Activated CD8-positive, alpha-beta T cell treated with anti-CD3 and anti-CD28 coated beads for 36 hours (primary cell): Measurements from ENCODE around the gene PIK3C2B. TPM values are rescaled to one million over a fixed set of nuclear protein-coding genes. Genes with fewer than 3 reads are reported as not detected.
A peak's percentile ranks its signal among the peaks of the same experiment; 100 is the strongest.

ENCODE experiments used
- ATAC-seq: fragments of 200-7000 bp; cut with Tn5 transposase; one replicate; pipeline ENCODE4 v1.10.0; 2021; ENCODE audit warnings: mild to moderate bottlenecking, moderate library complexity
- CTCF ChIA-PET: fragments of 350-600 bp; sonication (Branson Sonifier 250); formaldehyde crosslinking; loops from one replicate; lab custom pipeline; 2021; ENCODE audit warnings: antibody characterized with exemption; lab: Charles Lee
- POLR2A ChIA-PET: fragments of 350-600 bp; sonication (Branson Sonifier 250); formaldehyde crosslinking; loops from one replicate; lab custom pipeline; 2021; ENCODE audit warnings: antibody characterized with exemption; lab: Charles Lee
- DNase-seq: peaks from one replicate; pipeline ENCODE4 v3.0.0-alpha.2; 2020
- H3K27ac Mint-ChIP-seq: one replicate; pipeline ENCODE4 v1.8.0; 2021; ENCODE audit warnings: mild to moderate bottlenecking, mixed read lengths
- H3K27me3 Mint-ChIP-seq: one replicate; pipeline ENCODE4 v1.8.0; 2021; ENCODE audit warnings: mixed read lengths
- H3K36me3 Mint-ChIP-seq: one replicate; pipeline ENCODE4 v1.8.0; 2021; ENCODE audit warnings: low read depth, mixed read lengths
- H3K4me1 Mint-ChIP-seq: one replicate; pipeline ENCODE4 v1.8.0; 2021; ENCODE audit warnings: low read depth, mixed read lengths
- H3K4me3 Mint-ChIP-seq: one replicate; pipeline ENCODE4 v1.8.0; 2021; ENCODE audit warnings: mild to moderate bottlenecking, moderate library complexity, mixed read lengths
- H3K9me3 Mint-ChIP-seq: one replicate; pipeline ENCODE4 v1.8.0; 2021; ENCODE audit warnings: mixed read lengths
- CTCF ChIP-seq: fragments of 200-600 bp; IDR thresholded peaks from one replicate; pipeline ENCODE4 v1.8.0; 2022; ENCODE audit warnings: antibody characterized with exemption, mild to moderate bottlenecking
- intact Hi-C: fragments of 100-400 bp; cut with micrococcal nuclease; formaldehyde crosslinking; loops from one replicate; pipeline ENCODE4 v1.10.0; 2022
- total RNA-seq, 2 experiments: library from RNA; stranded (reverse); gene quantifications; one replicate each; pipeline ENCODE4 v1.2.3, GENCODE V29; 2021

PIK3C2B gene
- total RNA-seq, 2 experiments from 2014 or later: 26.6 to 28.9 TPM

- no peaks in the 10 kb centered on the region for H3K27me3 Mint-ChIP-seq
- intact Hi-C loops: no loop called here
- POLR2A ChIA-PET: interaction anchor here (0.9 to 3.1 kb wide), 4 partner anchors 9 to 153 kb away, joined by 3 to 11 read pairs (median 4); no protein-coding TSS in a partner anchor
- CTCF ChIA-PET: interaction anchor here (0.8 to 1.7 kb wide), 5 partner anchors 10 to 276 kb away, joined by 3 to 4 read pairs (median 3); no protein-coding TSS in a partner anchor
- peak; percentile 53 for ATAC-seq
- H3K9me3 Mint-ChIP-seq: no peaks in the 10 kb centered on the region
- no peak for TF ChIP-seq CTCF
- H3K36me3 Mint-ChIP-seq: peaks cover 60% of the 10 kb centered on the region
- H3K4me1 Mint-ChIP-seq: peaks cover 17% of the 10 kb centered on the region
- H3K4me3 Mint-ChIP-seq: no peak overlapping the region
- no peak for DNase-seq
- H3K27ac Mint-ChIP-seq: peak overlapping the region; percentile 67
Measured at GRCh38 chr1:204530932-204531331, 36.3 kb upstream of the PIK3C2B start.

GRCh38 chr1:204529371-204529895 is 34.8 kb upstream of the PIK3C2B start:
- CTCF ChIA-PET: interaction anchor here (0.9 to 5.6 kb wide), 4 partner anchors 9 to 277 kb away, joined by 3 to 25 read pairs (median 4); partner anchors contain the start of gene MDM4

GRCh38 chr1:204528677-204529076 is 34.1 kb upstream of the PIK3C2B start:
- peaks cover 31% of the 10 kb centered on the region for H3K4me1 Mint-ChIP-seq
- CTCF ChIA-PET: interaction anchor here (0.9 to 5.6 kb wide), 2 partner anchors 9 to 12 kb away, joined by 3 to 25 read pairs; partner anchors contain the start of gene MDM4
- peaks cover 3% of the 10 kb centered on the region for H3K9me3 Mint-ChIP-seq
- POLR2A ChIA-PET: interaction anchor here (1.1 to 1.9 kb wide), 4 partner anchors 10 to 34 kb away, joined by 3 to 11 read pairs (median 4); partner anchors contain the start of genes MDM4 and PIK3C2B
- no peaks in the 10 kb centered on the region for H3K27me3 Mint-ChIP-seq
- H3K27ac Mint-ChIP-seq: no peak overlapping the region
- intact Hi-C loops: no loop called here
- peaks cover 63% of the 10 kb centered on the region for H3K36me3 Mint-ChIP-seq
- DNase-seq (no peak), ATAC-seq (no peak)
- no peak for TF ChIP-seq CTCF
- no peak overlapping the region for H3K4me3 Mint-ChIP-seq

More at GRCh38 chr1:204529371-204529895, 34.8 kb upstream of the PIK3C2B start:
- Mint-ChIP-seq H3K9me3 (no peaks in the 10 kb centered on the region), H3K4me3 (no peak overlapping the region), H3K27me3 (no peaks in the 10 kb centered on the region), H3K36me3 (peaks cover 65% of the 10 kb centered on the region), H3K27ac (no peak overlapping the region), H3K4me1 (peaks cover 25% of the 10 kb centered on the region)
- intact Hi-C loops: no loop called here
- no peak for TF ChIP-seq CTCF
- POLR2A ChIA-PET: interaction anchor here (1.1 to 3.1 kb wide), 5 partner anchors 8 to 35 kb away, joined by 4 to 11 read pairs (median 4); partner anchors contain the start of genes MDM4 and PIK3C2B
- ATAC-seq (no peak), DNase-seq (no peak)

- POLR2A ChIA-PET: interaction anchor here (1.1 to 1.9 kb wide), 3 partner anchors 10 to 13 kb away, joined by 3 to 11 read pairs (median 4); partner anchors contain the start of gene MDM4
- Mint-ChIP-seq H3K4me1 (peaks cover 33% of the 10 kb centered on the region), H3K9me3 (peaks cover 6% of the 10 kb centered on the region), H3K27ac (no peak overlapping the region), H3K36me3 (peaks cover 67% of the 10 kb centered on the region), H3K27me3 (no peaks in the 10 kb centered on the region), H3K4me3 (no peak overlapping the region)
- intact Hi-C loops: no loop called here
- ATAC-seq (no peak), DNase-seq (no peak)
- TF ChIP-seq CTCF: no peak
- CTCF ChIA-PET: interaction anchor here (0.8 to 5.6 kb wide), 3 partner anchors 10 to 12 kb away, joined by 3 to 25 read pairs (median 4); partner anchors contain the start of gene MDM4
Measured at GRCh38 chr1:204528241-204528640, 33.6 kb upstream of the PIK3C2B start.

GRCh38 chr1:204524986-204525385 is 30.4 kb upstream of the PIK3C2B start:
- peak overlapping the region; percentile 78 for H3K27ac Mint-ChIP-seq
- H3K9me3 Mint-ChIP-seq: peaks cover 10% of the 10 kb centered on the region
- H3K4me3 Mint-ChIP-seq: no peak overlapping the region
- ATAC-seq (no peak), DNase-seq (no peak)
- intact Hi-C loops: no loop called here
- TF ChIP-seq CTCF: no peak
- CTCF ChIA-PET: interaction anchor here (1.1 to 5.6 kb wide), 6 partner anchors 9 to 41 kb away, joined by 3 to 25 read pairs (median 4); partner anchors contain the start of gene MDM4
- peaks cover 44% of the 10 kb centered on the region for H3K4me1 Mint-ChIP-seq
- H3K27me3 Mint-ChIP-seq: no peaks in the 10 kb centered on the region
- peaks cover 58% of the 10 kb centered on the region for H3K36me3 Mint-ChIP-seq
- POLR2A ChIA-PET: interaction anchor here (1.4 to 1.7 kb wide), 3 partner anchors 8 to 31 kb away, joined by 4 to 7 read pairs (median 7); partner anchors contain the start of gene MDM4
